Kidney glomerular epithelial cell (primary cell): ENCODE results near the gene MRM2.
A peak's percentile ranks its signal among the peaks of the same experiment; 100 is the strongest.

Source experiments
- DNase-seq: peaks from one replicate; lab custom pipeline; 2025; lab: John Stamatoyannopoulos, UW

Gene MRM2

DNA sequence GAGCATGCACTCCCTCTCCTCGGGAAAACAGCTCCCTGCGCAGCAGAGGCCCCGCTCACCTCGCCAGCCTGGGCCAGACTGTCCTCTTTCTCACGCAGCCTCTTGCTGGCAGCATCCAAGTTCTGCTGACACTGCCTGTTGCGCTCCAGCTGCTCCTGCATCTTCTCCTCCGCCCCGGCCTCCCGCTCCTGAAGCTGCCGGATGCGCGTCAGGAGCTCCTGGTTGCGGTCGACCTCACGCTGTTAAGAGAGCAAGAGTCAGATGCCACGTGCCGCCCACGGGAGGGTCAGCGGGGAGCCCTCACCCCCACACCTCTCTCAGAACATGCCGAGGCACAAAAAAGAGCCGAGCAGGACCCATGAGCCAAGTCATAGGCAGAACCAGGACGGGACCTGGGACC is 19.5 kb downstream of the MRM2 start:
- no peak for DNase-seq

- no peak for DNase-seq
These were observed 21.1 kb downstream of the MRM2 start for GRCh38 chr7:2220954-2221353.

DNA sequence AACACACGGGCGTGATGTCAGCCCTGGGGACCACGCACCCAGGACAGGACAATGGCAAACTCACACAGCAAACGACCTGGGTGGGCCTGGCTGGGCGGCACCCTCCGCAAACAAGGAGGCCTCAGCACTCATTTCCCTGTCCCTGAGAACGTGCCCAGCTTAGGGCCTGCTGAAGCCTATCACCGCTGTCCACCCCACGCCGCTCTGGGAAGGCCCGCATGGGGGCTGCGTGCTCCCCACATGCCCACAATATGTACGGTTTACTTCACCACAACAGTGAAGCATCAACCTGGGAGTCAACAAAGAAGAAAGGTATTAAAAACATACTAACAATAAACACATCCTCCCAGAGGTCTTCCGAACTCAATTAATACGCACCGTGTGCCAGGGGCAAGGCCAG is 21.5 kb downstream of the MRM2 start:
- no peak for DNase-seq

DNA sequence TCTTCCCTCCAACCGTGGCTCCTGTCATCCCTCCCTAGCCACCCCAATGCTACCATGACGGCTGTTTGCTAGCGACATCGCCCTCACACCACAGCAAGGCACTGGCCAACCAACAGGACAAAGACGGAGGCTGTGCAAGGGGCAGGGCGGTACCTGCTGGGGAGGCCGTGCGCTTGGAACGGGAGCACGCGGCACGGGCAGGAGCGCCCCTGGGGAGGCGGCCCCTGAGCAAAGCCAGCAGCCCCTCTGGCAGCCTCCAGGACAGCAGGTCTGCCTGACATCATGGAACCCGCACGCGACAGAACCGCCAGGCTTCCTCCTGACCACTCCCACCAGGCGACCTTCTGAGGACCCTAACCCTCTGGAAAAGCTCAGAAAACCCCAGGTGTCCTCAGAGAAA is 22.0 kb downstream of the MRM2 start:
- no peak for DNase-seq

DNA sequence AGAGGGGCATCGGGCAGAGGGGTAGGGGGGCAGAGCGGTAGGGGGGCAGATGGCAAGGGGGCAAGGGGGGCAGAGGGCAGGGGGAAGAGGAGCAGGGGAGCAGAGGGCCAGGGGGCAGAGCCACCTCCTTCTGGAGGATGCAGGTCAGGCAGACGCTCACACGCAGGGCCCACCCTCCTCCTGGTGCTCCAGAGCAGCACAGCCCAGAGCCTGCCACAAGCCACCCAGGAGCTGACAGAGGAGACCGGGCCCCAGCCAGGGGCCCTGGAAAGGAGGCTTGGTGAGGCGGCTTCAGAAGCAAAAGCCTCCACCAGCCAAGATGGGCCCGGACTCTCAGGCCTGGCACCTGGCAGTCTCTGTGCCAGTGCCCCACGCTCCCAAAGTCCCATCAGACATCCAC is 22.4 kb downstream of the MRM2 start:
- DNase-seq, result no peak

GRCh38 chr7:2219136-2219535 is 22.9 kb downstream of the MRM2 start:
- DNase-seq, result no peak

GRCh38 chr7:2218444-2218785 is 23.6 kb downstream of the MRM2 start:
- no peak for DNase-seq

GRCh38 chr7:2217716-2218443 is 24.1 kb downstream of the MRM2 start:
- no peak for DNase-seq

- no peak for DNase-seq
These were observed 24.8 kb downstream of the MRM2 start for GRCh38 chr7:2217206-2217605.

DNA sequence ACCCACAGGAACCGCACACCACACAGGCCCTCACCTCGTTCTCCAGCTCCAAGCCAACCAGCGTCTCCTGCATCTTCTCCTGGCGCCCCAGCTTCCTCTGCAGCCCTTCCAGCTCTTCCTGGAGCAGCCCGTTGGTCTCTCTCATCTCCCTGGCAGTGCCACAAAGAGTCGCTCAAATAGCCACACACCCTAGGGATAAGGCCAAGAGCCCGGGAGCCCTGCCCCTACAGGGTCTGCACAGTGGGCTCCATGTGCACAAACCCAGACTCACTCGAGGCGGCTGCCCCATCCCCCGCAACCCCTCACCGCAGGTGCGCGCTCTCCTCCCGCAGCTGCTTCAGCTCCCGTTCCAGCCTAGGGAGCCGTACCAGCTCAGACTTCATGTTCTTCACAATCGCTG is 26.2 kb downstream of the MRM2 start:
- no peak for DNase-seq

- no peak for DNase-seq
These were observed 27.4 kb downstream of the MRM2 start for GRCh38 chr7:2214636-2215035.

GRCh38 chr7:2213551-2214215 is 28.3 kb downstream of the MRM2 start:
- no peak for DNase-seq

- DNase-seq, result no peak
These were observed 29.1 kb downstream of the MRM2 start for GRCh38 chr7:2212906-2213305.

DNA sequence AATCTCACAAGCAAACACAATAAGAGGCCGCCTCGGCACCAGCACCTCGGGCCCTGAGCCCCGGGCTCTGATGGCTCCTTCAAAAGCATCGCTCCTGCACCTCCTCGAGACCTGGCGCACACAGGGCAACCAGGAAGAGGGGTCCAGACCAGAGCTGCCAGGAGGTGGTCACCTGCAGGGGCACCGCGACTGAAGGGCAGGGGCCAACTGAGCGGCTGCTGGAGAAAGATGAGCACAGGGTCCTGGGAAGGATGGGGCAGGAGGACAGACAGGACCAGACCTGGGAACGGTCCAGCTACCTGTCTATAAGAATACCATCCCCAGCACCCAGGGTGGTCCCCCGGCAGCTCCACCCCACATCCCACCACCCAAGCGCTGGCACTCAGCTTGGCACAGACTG is 30.1 kb downstream of the MRM2 start:
- DNase-seq, result no peak

DNA sequence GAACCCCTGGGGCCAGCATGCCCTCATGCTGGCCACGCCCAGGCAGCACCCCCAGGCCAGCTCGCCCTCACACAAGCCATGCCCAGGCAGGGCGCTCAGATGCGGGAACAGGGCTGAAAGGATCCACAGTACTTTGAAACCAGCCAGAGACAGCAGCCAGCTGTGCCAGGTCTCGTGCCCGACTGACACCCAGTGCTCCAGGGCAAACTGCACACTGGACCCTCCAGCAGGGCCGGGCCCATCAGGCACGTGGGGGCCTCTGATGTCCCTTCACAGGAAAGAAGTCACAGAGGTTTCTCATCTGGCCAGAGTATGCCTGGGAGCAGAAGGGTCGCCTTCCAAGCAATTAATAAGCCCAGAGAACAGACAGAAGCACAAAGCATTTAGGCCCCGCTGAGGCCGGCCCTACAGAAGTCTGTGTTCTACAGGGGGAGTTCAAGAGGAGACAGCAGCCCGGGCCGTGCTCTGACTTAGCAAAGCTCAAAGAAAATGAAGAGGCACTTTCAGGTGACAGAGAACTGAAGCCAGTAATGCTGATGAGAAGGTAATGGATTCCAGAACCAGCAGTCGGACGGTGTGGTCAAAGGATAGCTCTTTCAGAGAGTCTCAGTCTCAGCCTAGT is 30.6 kb downstream of the MRM2 start:
- no peak for DNase-seq

- DNase-seq, result no peak
These were observed 31.3 kb downstream of the MRM2 start for GRCh38 chr7:2210551-2211258.

DNA sequence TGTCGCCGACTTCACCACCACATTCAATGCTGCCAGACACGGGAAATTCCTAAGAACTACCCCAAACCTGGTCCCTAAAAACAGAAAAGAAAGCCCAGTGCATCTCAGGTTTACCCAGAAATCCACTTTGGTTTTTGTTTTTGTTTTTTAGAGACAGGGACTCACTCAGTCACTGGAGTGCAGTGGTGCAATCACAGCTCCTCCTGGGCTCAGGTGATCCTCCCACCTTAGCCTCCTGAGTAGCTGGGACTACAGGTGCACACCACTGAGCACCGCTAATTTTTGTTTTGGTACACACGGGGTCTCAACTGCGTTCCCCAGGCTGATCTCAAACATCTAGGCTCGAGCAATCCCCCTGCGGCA is 32.1 kb downstream of the MRM2 start:
- DNase-seq, result no peak

DNA sequence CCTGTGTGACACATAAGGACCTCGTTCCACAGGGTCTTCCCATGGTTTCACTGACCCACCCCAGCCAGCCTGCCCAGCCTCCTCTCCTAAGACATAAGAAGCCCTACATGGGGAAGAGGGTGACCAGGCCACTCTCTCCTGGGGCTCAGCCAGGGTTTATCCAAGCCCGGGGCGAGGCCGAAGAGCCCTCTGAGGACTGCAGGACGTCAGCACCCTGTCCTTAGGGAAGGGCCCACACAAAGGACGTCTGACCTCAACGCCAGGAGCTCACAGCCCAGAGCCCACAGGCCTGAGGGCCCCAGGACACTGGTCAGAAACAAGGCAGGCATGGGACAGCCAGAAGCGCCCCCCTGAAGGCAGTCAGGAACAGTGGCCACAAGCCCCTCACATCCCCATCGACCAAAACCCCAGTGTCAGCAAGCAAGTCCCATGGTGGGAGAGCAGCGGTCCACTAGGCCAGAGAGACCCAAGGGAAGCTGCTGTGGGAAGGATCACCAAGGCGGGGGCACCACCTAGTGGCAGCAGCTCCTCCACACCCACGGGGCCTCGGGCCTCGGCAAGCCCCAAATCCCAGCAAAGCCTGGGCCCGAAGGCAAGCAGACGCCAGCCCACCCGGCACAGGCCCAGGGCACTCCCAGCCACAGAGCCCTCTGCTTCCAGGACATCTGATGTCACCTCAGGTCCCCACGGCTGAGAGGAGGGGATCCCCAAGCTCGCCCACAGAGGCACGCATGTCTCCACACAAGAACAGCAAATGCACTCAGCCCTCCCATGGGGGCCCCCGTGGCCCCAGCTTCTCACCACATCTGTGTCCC is 32.7 kb downstream of the MRM2 start:
- peak; percentile 3 for DNase-seq

GRCh38 chr7:2208712-2209111 is 33.3 kb downstream of the MRM2 start:
- DNase-seq, result no peak

DNA sequence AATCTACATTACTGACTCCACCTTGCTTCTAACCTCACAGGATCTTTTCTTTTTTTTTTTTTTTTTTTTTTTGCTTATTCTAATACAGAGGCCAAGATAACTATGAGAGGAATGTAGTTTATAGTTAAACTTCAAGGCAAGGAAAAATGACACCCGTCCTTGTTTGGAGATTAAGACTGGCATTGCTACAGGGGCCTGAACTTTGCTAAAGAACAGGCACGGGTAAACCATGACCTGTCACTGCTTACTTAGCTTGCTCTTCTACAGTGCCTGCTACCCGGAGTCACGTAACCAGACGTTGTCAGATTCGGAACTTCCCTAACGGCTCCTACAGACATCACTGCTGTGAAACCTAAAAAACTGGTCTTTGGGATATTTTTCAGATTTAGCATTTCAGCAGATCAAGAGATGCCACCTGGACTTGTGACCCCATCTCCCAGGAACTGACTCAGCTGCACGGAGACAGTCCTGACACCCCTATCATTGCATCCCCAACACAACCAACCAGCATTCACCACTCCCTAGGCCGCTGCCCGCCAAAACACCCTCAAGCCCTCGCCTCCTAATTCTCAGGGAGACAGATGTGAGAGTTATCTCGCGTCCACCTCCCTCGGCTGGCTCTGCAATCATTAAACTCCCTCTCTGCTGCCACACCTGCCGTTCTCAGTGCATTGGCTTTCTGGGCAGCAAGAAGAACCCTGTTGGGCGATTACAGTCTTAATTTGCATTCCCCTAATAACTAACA is 36.8 kb downstream of the MRM2 start:
- DNase-seq, result no peak

DNA sequence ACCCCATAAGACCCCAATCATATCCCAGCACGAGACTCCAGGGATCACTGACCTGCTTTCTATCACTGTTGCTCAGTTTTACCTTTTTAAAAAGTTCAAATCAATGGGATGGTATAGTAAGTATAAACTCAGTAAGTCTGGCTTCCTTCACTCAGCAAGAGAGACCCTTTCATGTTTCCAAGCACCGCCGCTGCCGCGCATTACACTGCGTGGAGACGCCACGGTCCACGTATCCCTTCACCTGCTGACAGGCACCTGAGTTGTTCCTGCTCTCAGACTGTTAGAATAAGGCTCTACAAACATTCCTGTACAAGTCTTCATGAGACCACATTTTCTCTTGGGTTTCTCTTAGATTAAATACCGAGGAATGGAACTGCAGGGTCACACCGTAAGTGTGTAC is 37.6 kb downstream of the MRM2 start:
- DNase-seq, result no peak
